ENCODE results near the gene CENATAC.

Gene CENATAC

DNA sequence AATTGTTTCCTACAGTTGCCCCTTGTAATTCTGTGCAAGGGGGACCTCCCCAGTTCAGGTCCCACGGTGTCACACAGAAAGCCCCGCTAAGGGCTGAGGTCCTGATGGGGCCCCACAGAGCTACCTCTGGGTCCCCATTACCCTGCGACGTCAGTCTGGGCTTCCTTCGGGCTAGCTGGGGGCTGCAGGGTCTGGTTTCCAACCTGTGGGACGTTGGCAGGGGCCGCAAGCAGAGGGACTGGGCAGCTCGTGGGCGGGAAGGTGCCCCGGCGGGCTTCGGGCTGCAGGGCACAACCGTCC is 32.0 kb downstream of the CENATAC start:
- TF ChIP-seq TAF1 (IDR thresholded peaks at IDR 0.05; ENCODE audit: borderline replicate concordance, insufficient read depth, low read length) (no peak), FOXP2 (optimal IDR thresholded peaks at IDR 0.05; ENCODE audit: borderline replicate concordance, extremely low read depth, extremely low read length, insufficient read depth) (no peak), SIN3A (IDR thresholded peaks at IDR 0.05; ENCODE audit: borderline replicate concordance, insufficient read depth, low read length) (no peak), POLR2AphosphoS5 (IDR thresholded peaks at IDR 0.05; ENCODE audit: low read depth, low read length) (no peak)
- TF ChIP-seq, protein P1, sequence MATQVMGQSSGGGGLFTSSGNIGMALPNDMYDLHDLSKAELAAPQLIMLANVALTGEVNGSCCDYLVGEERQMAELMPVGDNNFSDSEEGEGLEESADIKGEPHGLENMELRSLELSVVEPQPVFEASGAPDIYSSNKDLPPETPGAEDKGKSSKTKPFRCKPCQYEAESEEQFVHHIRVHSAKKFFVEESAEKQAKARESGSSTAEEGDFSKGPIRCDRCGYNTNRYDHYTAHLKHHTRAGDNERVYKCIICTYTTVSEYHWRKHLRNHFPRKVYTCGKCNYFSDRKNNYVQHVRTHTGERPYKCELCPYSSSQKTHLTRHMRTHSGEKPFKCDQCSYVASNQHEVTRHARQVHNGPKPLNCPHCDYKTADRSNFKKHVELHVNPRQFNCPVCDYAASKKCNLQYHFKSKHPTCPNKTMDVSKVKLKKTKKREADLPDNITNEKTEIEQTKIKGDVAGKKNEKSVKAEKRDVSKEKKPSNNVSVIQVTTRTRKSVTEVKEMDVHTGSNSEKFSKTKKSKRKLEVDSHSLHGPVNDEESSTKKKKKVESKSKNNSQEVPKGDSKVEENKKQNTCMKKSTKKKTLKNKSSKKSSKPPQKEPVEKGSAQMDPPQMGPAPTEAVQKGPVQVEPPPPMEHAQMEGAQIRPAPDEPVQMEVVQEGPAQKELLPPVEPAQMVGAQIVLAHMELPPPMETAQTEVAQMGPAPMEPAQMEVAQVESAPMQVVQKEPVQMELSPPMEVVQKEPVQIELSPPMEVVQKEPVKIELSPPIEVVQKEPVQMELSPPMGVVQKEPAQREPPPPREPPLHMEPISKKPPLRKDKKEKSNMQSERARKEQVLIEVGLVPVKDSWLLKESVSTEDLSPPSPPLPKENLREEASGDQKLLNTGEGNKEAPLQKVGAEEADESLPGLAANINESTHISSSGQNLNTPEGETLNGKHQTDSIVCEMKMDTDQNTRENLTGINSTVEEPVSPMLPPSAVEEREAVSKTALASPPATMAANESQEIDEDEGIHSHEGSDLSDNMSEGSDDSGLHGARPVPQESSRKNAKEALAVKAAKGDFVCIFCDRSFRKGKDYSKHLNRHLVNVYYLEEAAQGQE (IDR thresholded peaks at IDR 0.05; ENCODE audit: insufficient read depth in 1 of 2, low read depth in 2 of 2, low read length in 2 of 2), result no peak

GRCh38 chr11:119030329-119031047 is 32.5 kb downstream of the CENATAC start, which contains the start of gene SLC37A4:
Gene SLC37A4 (minus strand): TSS chr11:119030877.
- TF ChIP-seq SIN3A (IDR thresholded peaks at IDR 0.05; ENCODE audit: borderline replicate concordance, insufficient read depth, low read length) (no peak), POLR2AphosphoS5 (IDR thresholded peaks at IDR 0.05; ENCODE audit: low read depth, low read length) (peak; percentile 83), TAF1 (IDR thresholded peaks at IDR 0.05; ENCODE audit: borderline replicate concordance, insufficient read depth, low read length) (peak; percentile 35; the same call in 1 of the 2 replicates), FOXP2 (optimal IDR thresholded peaks at IDR 0.05; ENCODE audit: borderline replicate concordance, extremely low read depth, extremely low read length, insufficient read depth) (peak; percentile 87)
- TF ChIP-seq, protein P1 (IDR thresholded peaks at IDR 0.05; ENCODE audit: insufficient read depth in 1 of 2, low read depth in 2 of 2, low read length in 2 of 2), result no peak

- TF ChIP-seq SIN3A (IDR thresholded peaks at IDR 0.05; ENCODE audit: borderline replicate concordance, insufficient read depth, low read length), result no peak
- no peak for TF ChIP-seq FOXP2 (optimal IDR thresholded peaks at IDR 0.05; ENCODE audit: borderline replicate concordance, extremely low read depth, extremely low read length, insufficient read depth)
- TF ChIP-seq TAF1 (IDR thresholded peaks at IDR 0.05; ENCODE audit: borderline replicate concordance, insufficient read depth, low read length), result no peak
- TF ChIP-seq, protein P1 (IDR thresholded peaks at IDR 0.05; ENCODE audit: insufficient read depth in 1 of 2, low read depth in 2 of 2, low read length in 2 of 2), result no peak
- no peak for TF ChIP-seq POLR2AphosphoS5 (IDR thresholded peaks at IDR 0.05; ENCODE audit: low read depth, low read length)
Measured at GRCh38 chr11:119031912-119032280, 34.0 kb downstream of the CENATAC start.

GRCh38 chr11:119034813-119035212 is 36.9 kb downstream of the CENATAC start:
- TF ChIP-seq SIN3A (IDR thresholded peaks at IDR 0.05; ENCODE audit: borderline replicate concordance, insufficient read depth, low read length) (no peak), FOXP2 (optimal IDR thresholded peaks at IDR 0.05; ENCODE audit: borderline replicate concordance, extremely low read depth, extremely low read length, insufficient read depth) (no peak), TAF1 (IDR thresholded peaks at IDR 0.05; ENCODE audit: borderline replicate concordance, insufficient read depth, low read length) (no peak), POLR2AphosphoS5 (IDR thresholded peaks at IDR 0.05; ENCODE audit: low read depth, low read length) (no peak)

- TF ChIP-seq SIN3A (IDR thresholded peaks at IDR 0.05; ENCODE audit: borderline replicate concordance, insufficient read depth, low read length) (no peak), POLR2AphosphoS5 (IDR thresholded peaks at IDR 0.05; ENCODE audit: low read depth, low read length) (no peak), TAF1 (IDR thresholded peaks at IDR 0.05; ENCODE audit: borderline replicate concordance, insufficient read depth, low read length) (no peak), FOXP2 (optimal IDR thresholded peaks at IDR 0.05; ENCODE audit: borderline replicate concordance, extremely low read depth, extremely low read length, insufficient read depth) (no peak)
- TF ChIP-seq, protein P1 (IDR thresholded peaks at IDR 0.05; ENCODE audit: insufficient read depth in 1 of 2, low read depth in 2 of 2, low read length in 2 of 2), result no peak
Measured at GRCh38 chr11:119038884-119039283, 40.9 kb downstream of the CENATAC start.

Measured in PFSK-1 (cell line).